ENCODE data around the gene ZMPSTE24.

DNA sequence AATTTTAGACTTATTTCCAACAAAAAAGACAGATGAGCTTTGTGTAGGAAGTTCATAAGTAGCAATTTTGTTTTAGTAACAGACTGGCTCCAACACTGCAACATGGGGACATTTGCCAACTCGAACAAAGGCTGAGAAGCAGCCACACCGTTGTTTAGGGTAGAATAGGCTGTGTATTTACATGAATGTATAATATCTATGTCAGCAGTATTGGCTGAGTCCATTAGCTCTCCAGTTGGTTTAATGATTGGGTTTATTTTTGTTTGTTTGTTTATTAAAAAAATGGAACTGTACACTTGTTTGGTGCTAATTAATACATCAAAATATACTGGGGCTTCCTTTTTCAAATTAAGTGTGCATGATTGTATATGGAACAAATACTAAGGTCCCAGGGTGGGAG lies 17.6 kb upstream of the ZMPSTE24 start:
- TF ChIP-seq CEBPB (IDR thresholded peaks at IDR 0.05) (no peak), SMC3 (IDR thresholded peaks at IDR 0.05) (no peak), POLR2A (IDR thresholded peaks at IDR 0.05; ENCODE audit: low read length) (no peak), SREBF2 (IDR thresholded peaks at IDR 0.05) (no peak), POLR2AphosphoS2 (conservative IDR thresholded peaks at IDR 0.05; ENCODE audit: low read length) (no peak), PHF8 (IDR thresholded peaks at IDR 0.05; ENCODE audit: borderline replicate concordance, low read depth) (no peak), JUN (IDR thresholded peaks at IDR 0.05) (no peak), CHD2 (IDR thresholded peaks at IDR 0.05; ENCODE audit: low read length, partially characterized antibody) (no peak)
- TF ChIP-seq, protein P1, sequence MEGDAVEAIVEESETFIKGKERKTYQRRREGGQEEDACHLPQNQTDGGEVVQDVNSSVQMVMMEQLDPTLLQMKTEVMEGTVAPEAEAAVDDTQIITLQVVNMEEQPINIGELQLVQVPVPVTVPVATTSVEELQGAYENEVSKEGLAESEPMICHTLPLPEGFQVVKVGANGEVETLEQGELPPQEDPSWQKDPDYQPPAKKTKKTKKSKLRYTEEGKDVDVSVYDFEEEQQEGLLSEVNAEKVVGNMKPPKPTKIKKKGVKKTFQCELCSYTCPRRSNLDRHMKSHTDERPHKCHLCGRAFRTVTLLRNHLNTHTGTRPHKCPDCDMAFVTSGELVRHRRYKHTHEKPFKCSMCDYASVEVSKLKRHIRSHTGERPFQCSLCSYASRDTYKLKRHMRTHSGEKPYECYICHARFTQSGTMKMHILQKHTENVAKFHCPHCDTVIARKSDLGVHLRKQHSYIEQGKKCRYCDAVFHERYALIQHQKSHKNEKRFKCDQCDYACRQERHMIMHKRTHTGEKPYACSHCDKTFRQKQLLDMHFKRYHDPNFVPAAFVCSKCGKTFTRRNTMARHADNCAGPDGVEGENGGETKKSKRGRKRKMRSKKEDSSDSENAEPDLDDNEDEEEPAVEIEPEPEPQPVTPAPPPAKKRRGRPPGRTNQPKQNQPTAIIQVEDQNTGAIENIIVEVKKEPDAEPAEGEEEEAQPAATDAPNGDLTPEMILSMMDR (IDR thresholded peaks at IDR 0.05): no peak
- TF ChIP-seq, protein P2, sequence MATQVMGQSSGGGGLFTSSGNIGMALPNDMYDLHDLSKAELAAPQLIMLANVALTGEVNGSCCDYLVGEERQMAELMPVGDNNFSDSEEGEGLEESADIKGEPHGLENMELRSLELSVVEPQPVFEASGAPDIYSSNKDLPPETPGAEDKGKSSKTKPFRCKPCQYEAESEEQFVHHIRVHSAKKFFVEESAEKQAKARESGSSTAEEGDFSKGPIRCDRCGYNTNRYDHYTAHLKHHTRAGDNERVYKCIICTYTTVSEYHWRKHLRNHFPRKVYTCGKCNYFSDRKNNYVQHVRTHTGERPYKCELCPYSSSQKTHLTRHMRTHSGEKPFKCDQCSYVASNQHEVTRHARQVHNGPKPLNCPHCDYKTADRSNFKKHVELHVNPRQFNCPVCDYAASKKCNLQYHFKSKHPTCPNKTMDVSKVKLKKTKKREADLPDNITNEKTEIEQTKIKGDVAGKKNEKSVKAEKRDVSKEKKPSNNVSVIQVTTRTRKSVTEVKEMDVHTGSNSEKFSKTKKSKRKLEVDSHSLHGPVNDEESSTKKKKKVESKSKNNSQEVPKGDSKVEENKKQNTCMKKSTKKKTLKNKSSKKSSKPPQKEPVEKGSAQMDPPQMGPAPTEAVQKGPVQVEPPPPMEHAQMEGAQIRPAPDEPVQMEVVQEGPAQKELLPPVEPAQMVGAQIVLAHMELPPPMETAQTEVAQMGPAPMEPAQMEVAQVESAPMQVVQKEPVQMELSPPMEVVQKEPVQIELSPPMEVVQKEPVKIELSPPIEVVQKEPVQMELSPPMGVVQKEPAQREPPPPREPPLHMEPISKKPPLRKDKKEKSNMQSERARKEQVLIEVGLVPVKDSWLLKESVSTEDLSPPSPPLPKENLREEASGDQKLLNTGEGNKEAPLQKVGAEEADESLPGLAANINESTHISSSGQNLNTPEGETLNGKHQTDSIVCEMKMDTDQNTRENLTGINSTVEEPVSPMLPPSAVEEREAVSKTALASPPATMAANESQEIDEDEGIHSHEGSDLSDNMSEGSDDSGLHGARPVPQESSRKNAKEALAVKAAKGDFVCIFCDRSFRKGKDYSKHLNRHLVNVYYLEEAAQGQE (IDR thresholded peaks at IDR 0.05): no peak
- TF ChIP-seq, protein P3, sequence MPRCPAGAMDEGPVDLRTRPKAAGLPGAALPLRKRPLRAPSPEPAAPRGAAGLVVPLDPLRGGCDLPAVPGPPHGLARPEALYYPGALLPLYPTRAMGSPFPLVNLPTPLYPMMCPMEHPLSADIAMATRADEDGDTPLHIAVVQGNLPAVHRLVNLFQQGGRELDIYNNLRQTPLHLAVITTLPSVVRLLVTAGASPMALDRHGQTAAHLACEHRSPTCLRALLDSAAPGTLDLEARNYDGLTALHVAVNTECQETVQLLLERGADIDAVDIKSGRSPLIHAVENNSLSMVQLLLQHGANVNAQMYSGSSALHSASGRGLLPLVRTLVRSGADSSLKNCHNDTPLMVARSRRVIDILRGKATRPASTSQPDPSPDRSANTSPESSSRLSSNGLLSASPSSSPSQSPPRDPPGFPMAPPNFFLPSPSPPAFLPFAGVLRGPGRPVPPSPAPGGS (IDR thresholded peaks at IDR 0.05): no peak

Data from A549 (cell line).